HG03025 (cell line): ENCODE results near the gene CTSG.
"Not testable (repeated sequence)": the region's sequence is repeated elsewhere in the genome, so short reads cannot be mapped to it uniquely, and the experiment has no call there.

Experiments used
- ATAC-seq: cut with Tn5 transposase; IDR thresholded peaks from one replicate; pipeline ENCODE4 v1.9.1; 2021; ENCODE audit warnings: mild to moderate bottlenecking, moderate library complexity; ENCODE audit not compliant: unreplicated experiment, low FRiP score

The CTSG gene

DNA sequence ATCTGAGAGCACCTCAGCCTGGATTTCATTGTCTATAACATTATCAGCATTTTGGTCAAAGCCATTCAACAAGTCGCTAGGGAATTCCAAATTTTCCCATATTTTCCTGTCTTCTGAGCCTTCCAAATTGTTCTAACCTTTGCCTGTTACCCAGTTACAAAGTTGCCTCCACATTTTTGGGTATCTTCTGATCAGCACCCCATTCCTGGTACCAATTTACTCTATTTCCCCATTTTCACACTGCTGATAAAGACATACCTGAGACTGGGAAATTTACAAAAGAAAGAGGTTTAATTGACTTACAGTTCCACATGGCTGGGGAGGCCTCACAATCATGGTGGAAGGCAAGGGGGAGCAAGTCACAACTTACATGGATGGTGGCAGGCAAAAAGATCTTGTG lies 27.0 kb downstream of the CTSG start:
- ATAC-seq = not testable (repeated sequence)

DNA sequence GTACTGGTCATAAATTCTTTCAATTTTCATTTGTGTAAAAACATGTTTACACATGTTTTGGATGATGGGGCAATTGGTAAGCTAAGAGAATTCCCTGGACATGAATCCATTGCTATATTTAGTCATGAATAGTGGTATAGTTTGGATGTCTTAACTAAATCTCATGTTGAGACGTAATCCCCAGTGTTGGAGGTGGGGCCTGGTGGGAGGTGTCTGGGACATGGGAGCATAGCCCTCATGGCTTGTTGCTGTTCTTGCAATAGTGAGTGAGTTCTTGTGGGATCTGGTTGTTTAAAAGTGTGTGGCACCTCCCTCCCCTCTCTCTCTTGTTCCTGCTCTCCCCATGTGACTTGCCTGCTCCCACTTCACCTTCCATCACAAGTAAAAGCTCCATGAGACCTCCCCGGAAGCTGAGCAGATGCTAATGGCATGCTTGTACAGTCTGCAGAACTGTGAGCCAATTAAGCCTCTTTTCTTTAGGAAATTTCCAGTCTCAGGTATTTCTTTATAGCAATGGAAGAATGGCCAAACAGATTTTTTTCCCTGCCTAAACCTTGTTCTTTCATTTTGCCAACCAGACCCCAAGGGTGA lies 33.6 kb downstream of the CTSG start:
- no peak for ATAC-seq

DNA sequence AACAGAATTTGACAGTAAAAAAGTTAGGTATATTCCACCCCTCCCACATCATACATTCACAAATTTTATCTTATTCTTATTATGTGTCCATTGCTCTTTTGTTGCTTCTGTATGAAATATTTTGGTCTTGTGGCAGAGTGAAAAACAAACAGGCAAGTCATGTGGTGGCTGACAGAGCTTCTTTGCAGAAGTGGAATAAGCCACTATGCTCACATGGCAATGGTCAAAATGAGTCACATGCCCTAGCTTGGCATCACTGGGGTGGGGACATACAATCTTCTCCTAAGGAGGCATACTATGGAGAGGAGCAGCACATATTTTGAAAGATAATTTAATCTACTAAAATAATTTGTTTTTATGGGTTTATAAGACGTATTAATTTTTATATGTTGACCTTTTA lies 40.3 kb downstream of the CTSG start:
- ATAC-seq = no peak

DNA sequence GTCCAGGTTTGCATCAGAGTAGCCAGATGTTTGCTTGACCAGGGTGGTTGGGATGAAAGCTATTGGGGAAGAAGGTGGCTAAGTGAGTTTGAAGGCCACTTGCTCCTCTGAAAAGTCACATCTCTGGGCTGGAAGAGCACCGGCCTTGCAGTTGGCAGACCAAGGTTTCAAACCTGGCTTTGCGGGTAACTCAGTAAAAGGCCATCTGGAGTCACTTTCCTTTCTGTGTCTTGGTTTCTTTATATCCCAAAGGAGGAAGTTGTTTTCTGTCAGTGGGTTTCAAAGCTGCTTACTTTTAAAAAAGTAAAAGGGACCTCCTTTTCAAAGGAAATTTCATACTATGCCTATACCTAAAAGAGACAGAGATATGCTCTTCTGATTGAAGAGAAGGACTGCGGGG lies 41.8 kb downstream of the CTSG start:
- ATAC-seq = no peak

DNA sequence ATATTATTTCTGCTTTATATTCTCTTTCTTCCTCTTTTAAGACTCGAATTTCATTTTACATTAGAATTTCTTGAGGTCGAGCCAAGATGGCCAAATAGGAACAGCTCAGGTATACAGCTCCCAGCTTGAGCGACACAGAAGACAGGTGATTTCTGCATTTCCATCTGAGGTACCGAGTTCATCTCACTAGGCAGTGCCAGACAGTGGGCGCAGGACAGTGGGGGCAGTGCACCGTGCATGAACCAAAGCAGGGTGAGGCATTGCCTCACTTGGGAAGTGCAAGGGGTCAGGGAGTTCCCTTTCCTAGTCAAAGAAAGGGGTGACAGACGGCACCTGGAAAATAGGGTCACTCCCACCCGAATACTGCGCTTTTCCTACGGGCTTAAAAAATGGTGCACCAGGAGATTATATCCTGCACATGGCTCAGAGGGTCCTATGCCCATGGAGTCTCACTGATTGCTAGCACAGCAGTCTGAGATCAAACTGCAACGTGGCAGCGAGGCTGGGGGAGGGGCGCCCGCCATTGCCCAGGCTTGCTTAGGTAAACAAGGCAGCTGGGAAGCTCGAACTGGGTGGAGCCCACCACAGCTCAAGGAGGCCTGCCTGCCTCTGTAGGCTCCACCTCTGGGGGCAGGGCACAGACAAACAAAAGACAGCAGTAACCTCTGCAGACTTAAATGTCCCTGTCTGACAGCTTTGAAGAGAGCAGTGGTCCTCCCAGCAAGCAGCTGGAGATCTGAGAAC lies 50.0 kb downstream of the CTSG start:
- ATAC-seq = not testable (repeated sequence)
